H1 (cell line): Measurements from ENCODE around the gene SLC6A12. TPM values are rescaled to one million over a fixed set of nuclear protein-coding genes. Genes with fewer than 3 reads are reported as not detected.

Experiments used
- CTCF ChIA-PET: fragments of 300-600 bp; sonication (Branson Sonifier 250); formaldehyde crosslinking; loops from one replicate; lab custom pipeline; 2021; ENCODE audit not compliant: partially characterized antibody; lab: Charles Lee
- POLR2A ChIA-PET: fragments of 300-600 bp; sonication (Branson Sonifier 250); formaldehyde crosslinking; loops from one replicate; lab custom pipeline; 2021; ENCODE audit warnings: inconsistent platforms; ENCODE audit not compliant: partially characterized antibody; lab: Charles Lee
- DNase-seq, 2 experiments: peaks; one replicate each; pipeline versions ENCODE4 v3.0.0 to v3.0.0-alpha.2; 2010 to 2022; ENCODE audit warnings: low spot score in 2 of 2, low read depth in 1 of 2, mixed read lengths in 1 of 2
- FAIRE-seq: peaks from 2 replicates; lab custom pipeline; 2011; peaks lifted over from hg19 to GRCh38; lab: Jason Lieb, UNC
- H2AFZ ChIP-seq: 2 replicates; pipeline ENCODE4 v1.8.1; 2012; ENCODE audit warnings: low read length, inconsistent platforms
- H2AK5ac ChIP-seq: 2 replicates; pipeline ENCODE4 v1.6.1; 2013; ENCODE audit warnings: low read depth, low read length
- H2BK120ac ChIP-seq: replicated peaks from 2 replicates; pipeline ENCODE3; 2013; ENCODE audit warnings: low read depth, low read length, inconsistent platforms
- H2BK12ac ChIP-seq: 2 replicates; pipeline ENCODE4 v1.6.1; 2013; ENCODE audit warnings: low read depth, low read length
- H2BK15ac ChIP-seq: 2 replicates; pipeline ENCODE4 v1.6.1; 2013; ENCODE audit warnings: low read length
- H2BK20ac ChIP-seq: 2 replicates; pipeline ENCODE4 v1.6.1; 2013; ENCODE audit warnings: low read length
- H2BK5ac ChIP-seq: 2 replicates; pipeline ENCODE4 v1.6.1; 2013; ENCODE audit warnings: low read depth, low read length
- H3K14ac ChIP-seq: 2 replicates; pipeline ENCODE4 v1.6.1; 2013; ENCODE audit warnings: inconsistent platforms; ENCODE audit not compliant: insufficient read length
- H3K18ac ChIP-seq: 2 replicates; pipeline ENCODE4 v1.6.1; 2013; ENCODE audit warnings: low read length; ENCODE audit errors: extremely low read depth
- H3K23ac ChIP-seq: 2 replicates; pipeline ENCODE4 v1.6.1; 2013; ENCODE audit warnings: inconsistent platforms; ENCODE audit not compliant: insufficient read length
- H3K23me2 ChIP-seq: 2 replicates; pipeline ENCODE4 v1.6.1; 2013; ENCODE audit warnings: low read depth, low read length
- H3K27ac ChIP-seq: 2 replicates; pipeline ENCODE4 v1.6.1; 2011; ENCODE audit warnings: low read depth, low read length, inconsistent platforms
- H3K27me3 ChIP-seq, 4 experiments: replicated peaks in 1 of 4; 1 replicate in 1 of 4; 2 replicates in 3 of 4; pipeline versions ENCODE4 v1.6.1 to v1.8.1; 2011 to 2013; ENCODE audit warnings: low read length in 3 of 4, mild to moderate bottlenecking in 3 of 4, inconsistent platforms in 2 of 4, mixed read lengths in 2 of 4, moderate library complexity in 1 of 4; ENCODE audit not compliant: control insufficient read depth in 3 of 4, insufficient read depth in 3 of 4; ENCODE audit errors: extremely low read depth in 1 of 4
- H3K36me3 ChIP-seq, 4 experiments: 2 replicates each; pipeline versions ENCODE4 v1.6.1 to v1.8.1; 2011 to 2013; ENCODE audit warnings: mild to moderate bottlenecking in 4 of 4, low read length in 3 of 4, moderate library complexity in 2 of 4, control low read depth in 1 of 4, inconsistent platforms in 1 of 4; ENCODE audit not compliant: insufficient read depth in 4 of 4, control insufficient read depth in 2 of 4
- H3K4ac ChIP-seq: replicated peaks from 2 replicates; pipeline ENCODE3; 2013; ENCODE audit warnings: low read length, low read depth, mixed read lengths, inconsistent platforms; ENCODE audit not compliant: insufficient read length
- H3K4me1 ChIP-seq, 4 experiments: replicated peaks in 1 of 4; 1 replicate in 1 of 4; 2 replicates in 3 of 4; pipeline versions ENCODE4 v1.6.1 to v1.8.1; 2011 to 2013; ENCODE audit warnings: low read length in 3 of 4, inconsistent platforms in 2 of 4, mixed read lengths in 1 of 4; ENCODE audit not compliant: insufficient read depth in 4 of 4, control insufficient read depth in 3 of 4
- H3K4me2 ChIP-seq, 2 experiments: 2 replicates each; pipeline versions ENCODE4 v1.6.1 to v1.8.1; 2011 to 2013; ENCODE audit warnings: low read depth in 2 of 2, low read length in 2 of 2, control low read depth in 1 of 2, inconsistent platforms in 1 of 2, mild to moderate bottlenecking in 1 of 2; ENCODE audit not compliant: insufficient read depth in 1 of 2
- H3K4me3 ChIP-seq, 4 experiments: fragments of 200-600, 300-600 bp in 1 of 4; sonication (generic), shearing (Covaris generic), sonication (Bioruptor Twin) in 1 of 4; 2 replicates each; pipeline versions ENCODE4 v1.5.1 to v1.8.1; 2011 to 2016; ENCODE audit warnings: low read length in 4 of 4, low read depth in 3 of 4, control low read depth in 2 of 4, inconsistent platforms in 2 of 4, mild to moderate bottlenecking in 2 of 4, mixed read lengths in 1 of 4, moderate library complexity in 1 of 4; ENCODE audit not compliant: insufficient read depth in 2 of 4; ENCODE audit errors: extremely low read depth in 1 of 4
- H3K56ac ChIP-seq: replicated peaks from 2 replicates; pipeline ENCODE3; 2013; ENCODE audit warnings: low read depth, mild to moderate bottlenecking, mixed read lengths, low read length, inconsistent platforms; ENCODE audit not compliant: insufficient read length
- H3K79me1 ChIP-seq: 2 replicates; pipeline ENCODE4 v1.6.1; 2013; ENCODE audit warnings: low read depth, low read length, control low read depth
- H3K79me2 ChIP-seq, 2 experiments: 2 replicates each; pipeline versions ENCODE4 v1.6.1 to v1.8.1; 2012 to 2013; ENCODE audit warnings: low read length in 2 of 2, mild to moderate bottlenecking in 2 of 2, inconsistent platforms in 1 of 2; ENCODE audit not compliant: insufficient read depth in 2 of 2, control insufficient read depth in 1 of 2
- H3K9ac ChIP-seq, 4 experiments: replicated peaks in 1 of 4; 1 replicate in 1 of 4; 2 replicates in 3 of 4; pipeline versions ENCODE4 v1.6.1 to v1.8.1; 2011 to 2013; ENCODE audit warnings: low read depth in 3 of 4, low read length in 3 of 4, control low read depth in 2 of 4, mild to moderate bottlenecking in 2 of 4, moderate library complexity in 2 of 4, inconsistent platforms in 1 of 4; ENCODE audit errors: extremely low read depth in 1 of 4
- H3K9me3 ChIP-seq, 2 experiments: 2 replicates each; pipeline versions ENCODE4 v1.6.1 to v1.8.1; 2012 to 2013; ENCODE audit warnings: mild to moderate bottlenecking in 2 of 2, moderate library complexity in 2 of 2, control low read depth in 1 of 2, inconsistent platforms in 1 of 2, low read depth in 1 of 2, low read length in 1 of 2, mixed read lengths in 1 of 2; ENCODE audit not compliant: insufficient read depth in 2 of 2
- H4K20me1 ChIP-seq, 2 experiments: replicated peaks in 1 of 2; 2 replicates each; pipeline versions ENCODE3 to v1.8.1; 2011 to 2013; ENCODE audit warnings: inconsistent platforms in 2 of 2, low read length in 2 of 2, mild to moderate bottlenecking in 1 of 2; ENCODE audit not compliant: insufficient read depth in 2 of 2, control insufficient read depth in 1 of 2
- H4K5ac ChIP-seq: 2 replicates; pipeline ENCODE4 v1.6.1; 2013; ENCODE audit warnings: low read length, low read depth, mixed read lengths, inconsistent platforms; ENCODE audit not compliant: insufficient read length
- H4K8ac ChIP-seq: 2 replicates; pipeline ENCODE4 v1.8.0; 2013; ENCODE audit warnings: mild to moderate bottlenecking, moderate library complexity, low read length, inconsistent platforms; ENCODE audit not compliant: insufficient read depth; ENCODE audit errors: extremely low read depth
- H4K91ac ChIP-seq: replicated peaks from 2 replicates; pipeline ENCODE3; 2013; ENCODE audit warnings: low read length, mixed read lengths, inconsistent platforms; ENCODE audit not compliant: insufficient read length
- BCL11A ChIP-seq, 2 experiments: IDR thresholded peaks; one replicate each; pipeline ENCODE4 v1.6.1; 2011; ENCODE audit warnings: low read depth in 2 of 2, low read length in 2 of 2, mild to moderate bottlenecking in 2 of 2
- CBX5 ChIP-seq: fragments of 300-800, 300-1000 bp; sonication (generic); IDR thresholded peaks from 2 replicates; pipeline ENCODE4 v1.7.1; 2016; ENCODE audit warnings: antibody characterized with exemption, low read length, low read depth
- CBX8 ChIP-seq: fragments of 300-800, 300-1000 bp; sonication (generic); IDR thresholded peaks from 2 replicates; pipeline ENCODE4 v1.7.1; 2016; ENCODE audit warnings: low read depth, low read length, borderline replicate concordance
- CHD2 ChIP-seq: IDR thresholded peaks from 2 replicates; pipeline ENCODE4 v1.6.1; 2012; ENCODE audit warnings: low read length, improper control_type of control experiment
- EP300 ChIP-seq, 2 experiments: IDR thresholded peaks; 1 replicate in 1 of 2; 2 replicates in 1 of 2; pipeline ENCODE4 v1.6.1; 2011 to 2012; ENCODE audit warnings: low read depth in 2 of 2, low read length in 2 of 2, mild to moderate bottlenecking in 2 of 2, borderline replicate concordance in 1 of 2, inconsistent platforms in 1 of 2, moderate library complexity in 1 of 2
- EZH2 ChIP-seq: fragments of 200-600 bp; sonication (generic); IDR thresholded peaks from 2 replicates; pipeline ENCODE4 v1.7.1; 2012; ENCODE audit warnings: low read depth, mild to moderate bottlenecking, moderate library complexity, low read length, inconsistent platforms; ENCODE audit not compliant: severe bottlenecking
- MAFK ChIP-seq: IDR thresholded peaks from 2 replicates; pipeline ENCODE4 v1.6.1; 2012; ENCODE audit warnings: low read depth, mild to moderate bottlenecking, improper control_type of control experiment, low read length
- POLR2A ChIP-seq, 2 experiments: IDR thresholded peaks; 1 replicate in 1 of 2; 2 replicates in 1 of 2; pipeline ENCODE4 v1.6.1; 2011; ENCODE audit warnings: low read depth in 2 of 2, low read length in 2 of 2, mild to moderate bottlenecking in 2 of 2; ENCODE audit errors: control extremely low read depth in 1 of 2
- POLR2AphosphoS5 ChIP-seq: IDR thresholded peaks from 2 replicates; pipeline ENCODE4 v1.6.1; 2011; ENCODE audit warnings: low read depth, low read length
- RAD21 ChIP-seq, 2 experiments: IDR thresholded peaks in 1 of 2; conservative IDR thresholded peaks in 1 of 2; 2 replicates each; pipeline ENCODE4 v1.6.1; 2011; ENCODE audit warnings: low read depth in 2 of 2, low read length in 2 of 2, improper control_type of control experiment in 1 of 2, inconsistent platforms in 1 of 2, mild to moderate bottlenecking in 1 of 2, moderate library complexity in 1 of 2
- RXRA ChIP-seq: IDR thresholded peaks from 2 replicates; pipeline ENCODE4 v1.6.1; 2011; ENCODE audit warnings: low read depth, mild to moderate bottlenecking, low read length, moderate library complexity; ENCODE audit not compliant: insufficient read depth
- SIN3A ChIP-seq, 2 experiments: IDR thresholded peaks in 1 of 2; conservative IDR thresholded peaks in 1 of 2; 2 replicates each; pipeline ENCODE4 v1.6.1; 2011 to 2012; ENCODE audit warnings: low read length in 2 of 2, improper control_type of control experiment in 1 of 2, low read depth in 1 of 2, mild to moderate bottlenecking in 1 of 2
- TEAD4 ChIP-seq: IDR thresholded peaks from 2 replicates; pipeline ENCODE4 v1.6.1; 2012; ENCODE audit warnings: low read depth, low read length, inconsistent platforms, mixed read lengths
- WGBS, 2 experiments: shearing (Covaris generic) in 1 of 2; methylation state at CpG; one replicate each; pipeline versions ENCODE4 v1.1.6 to v1.1.7; 2013 to 2015; ENCODE audit warnings: low lambda C conversion rate in 2 of 2, mixed read lengths in 2 of 2, inconsistent platforms in 1 of 2, low coverage in 1 of 2, missing lambda C conversion rate in 1 of 2; ENCODE audit not compliant: insufficient replicate concordance in 2 of 2, insufficient coverage in 1 of 2, insufficient read length in 1 of 2; ENCODE audit errors: extremely low coverage in 1 of 2, missing lambda C conversion rate in 1 of 2; 5-methylcytosine and 5-hydroxymethylcytosine counted together
- polyA plus RNA-seq, 7 experiments: library from polyadenylated mRNA; depleted of rRNA in 3 of 7; stranded (reverse) in 5 of 7; unstranded in 2 of 7; fragments of >200 nt in 5 of 7; fragments of 200-250 nt in 2 of 7; gene quantifications; 1 replicate in 5 of 7; 2 replicates in 1 of 7; 4 replicates in 1 of 7; pipeline versions ENCODE4 v1.2.1 to v1.2.3, GENCODE V29; 2011 to 2013; ENCODE audit warnings: missing spikeins in 2 of 7, mixed read lengths in 2 of 7
- total RNA-seq: library from RNA; stranded (reverse); fragmentation: NEBNext Ultra II Directional; extraction: Animal tissue kit (Norgen Biotek cat#: 25700); gene quantifications from 2 replicates; pipeline ENCODE4 v1.2.1, GENCODE V29; 2021

SLC6A12 gene
- total and polyA plus RNA-seq, 2 of the 8 experiments (the other 6 are each of a cell fraction or from before 2014, with no cell fraction given), result 0.70 to 1.1 TPM

GRCh38 chr12:206746-207440, 7.1 kb downstream of the SLC6A12 start:
- H4K20me1 ChIP-seq, result peaks cover 0 to 2% of the 10 kb centered on the region in 2 experiments
- H3K36me3 ChIP-seq, result no peaks in the 10 kb centered on the region; a peak in 1 of 8 replicates
- no peak overlapping the region for H2BK20ac ChIP-seq
- H3K4me3 ChIP-seq, result no peak overlapping the region
- H3K79me2 ChIP-seq, result no peaks in the 10 kb centered on the region
- ChIA-PET POLR2A (no interaction called here), CTCF (no interaction called here)
- no peak overlapping the region for H4K5ac ChIP-seq
- no peak overlapping the region for H3K4ac ChIP-seq
- H3K9me3 ChIP-seq, result no peaks in the 10 kb centered on the region
- no peak overlapping the region for H2BK15ac ChIP-seq
- no peak overlapping the region for H2BK120ac ChIP-seq
- no peak overlapping the region for H3K9ac ChIP-seq
- no peak overlapping the region for H2AK5ac ChIP-seq
- H4K91ac ChIP-seq, result no peak overlapping the region
- peaks cover 5% of the 10 kb centered on the region; the same call in 1 of the 2 replicates for H3K23me2 ChIP-seq
- no peak overlapping the region for H2BK5ac ChIP-seq
- H3K56ac ChIP-seq, result no peak overlapping the region
- peaks cover 7 to 16% (median 11%) of the 10 kb centered on the region in 4 experiments for H3K4me1 ChIP-seq
- no peak overlapping the region for H2AFZ ChIP-seq
- H3K18ac ChIP-seq, result no peak overlapping the region
- no peak overlapping the region for H2BK12ac ChIP-seq
- no peak for DNase-seq
- no peak overlapping the region for H3K27ac ChIP-seq
- peaks cover 5 to 54% (median 36%) of the 10 kb centered on the region in 4 experiments for H3K27me3 ChIP-seq
- no peak overlapping the region for H3K23ac ChIP-seq
- H3K4me2 ChIP-seq, result no peak overlapping the region
- no peaks in the 10 kb centered on the region for H3K79me1 ChIP-seq
- no peak for FAIRE-seq
- H4K8ac ChIP-seq, result no peak overlapping the region
- no peak overlapping the region for H3K14ac ChIP-seq
- 83% methylated on average over 21 of the region's 21 CpGs; no CpG with 5 or more reads in 1 of the 2 experiments for WGBS, 2 experiments
- TF ChIP-seq CBX5 (no peak), POLR2A (IDR thresholded peaks at IDR 0.05; ENCODE audit: control extremely low read depth in 1 of 2, low read depth in 2 of 2, low read length in 2 of 2) (no peak), CHD2 (no peak), EP300 (IDR thresholded peaks at IDR 0.05; ENCODE audit: borderline replicate concordance in 1 of 2, low read depth in 2 of 2, low read length in 2 of 2) (no peak), POLR2AphosphoS5 (no peak), SIN3A (conservative IDR thresholded peaks at IDR 0.05 in 1 of 2, IDR thresholded peaks at IDR 0.05 in 1 of 2; ENCODE audit: low read depth in 1 of 2, low read length in 2 of 2) (no peak), RAD21 (IDR thresholded peaks at IDR 0.05 in 1 of 2, conservative IDR thresholded peaks at IDR 0.05 in 1 of 2; ENCODE audit: low read depth in 2 of 2, low read length in 2 of 2) (no peak), TEAD4 (no peak), BCL11A (IDR thresholded peaks at IDR 0.05; ENCODE audit: low read depth in 2 of 2, low read length in 2 of 2) (no peak), RXRA (no peak), EZH2 (no peak), CBX8 (no peak), MAFK (no peak)
